ENCODE data around the gene PIP5K1C. TPM values are rescaled to one million over a fixed set of nuclear protein-coding genes. Genes with fewer than 3 reads are reported as not detected.
A peak's percentile ranks its signal among the peaks of the same experiment; 100 is the strongest.

PIP5K1C gene
- total RNA-seq, 1 donor from 2014 or later: 65.8 TPM

DNA sequence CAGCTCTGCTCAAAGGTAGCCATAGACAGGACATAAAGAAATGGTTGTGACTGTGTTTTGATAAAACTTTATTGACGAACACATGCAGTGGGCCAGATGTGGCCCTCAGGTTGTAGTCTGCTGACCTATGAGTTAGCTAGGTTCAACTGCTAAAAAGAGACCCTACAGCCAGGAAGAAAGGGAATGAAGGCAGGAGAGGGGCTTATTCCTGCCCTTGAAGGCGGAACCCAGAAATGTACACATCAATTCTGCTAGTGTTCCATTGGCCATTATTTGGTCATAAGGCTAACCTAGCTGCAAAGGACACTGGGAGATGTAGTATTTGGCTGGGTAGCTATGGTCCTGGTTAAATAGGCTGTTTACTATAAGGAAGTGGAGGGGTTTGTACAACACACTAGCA is 43.2 kb upstream of the PIP5K1C start:
- Mint-ChIP-seq H3K4me3 (ENCODE audit: unreplicated experiment) (no peak overlapping the region), H3K9me3 (ENCODE audit: unreplicated experiment) (no peaks in the 10 kb centered on the region), H3K4me1 (ENCODE audit: unreplicated experiment) (no peaks in the 10 kb centered on the region), H3K27ac (ENCODE audit: unreplicated experiment) (no peak overlapping the region), H3K27me3 (ENCODE audit: unreplicated experiment) (peaks cover 1% of the 10 kb centered on the region), H3K36me3 (ENCODE audit: low read depth, unreplicated experiment) (no peaks in the 10 kb centered on the region)
- no peak for DNase-seq (ENCODE audit: low spot score)
- TF ChIP-seq, protein P1, sequence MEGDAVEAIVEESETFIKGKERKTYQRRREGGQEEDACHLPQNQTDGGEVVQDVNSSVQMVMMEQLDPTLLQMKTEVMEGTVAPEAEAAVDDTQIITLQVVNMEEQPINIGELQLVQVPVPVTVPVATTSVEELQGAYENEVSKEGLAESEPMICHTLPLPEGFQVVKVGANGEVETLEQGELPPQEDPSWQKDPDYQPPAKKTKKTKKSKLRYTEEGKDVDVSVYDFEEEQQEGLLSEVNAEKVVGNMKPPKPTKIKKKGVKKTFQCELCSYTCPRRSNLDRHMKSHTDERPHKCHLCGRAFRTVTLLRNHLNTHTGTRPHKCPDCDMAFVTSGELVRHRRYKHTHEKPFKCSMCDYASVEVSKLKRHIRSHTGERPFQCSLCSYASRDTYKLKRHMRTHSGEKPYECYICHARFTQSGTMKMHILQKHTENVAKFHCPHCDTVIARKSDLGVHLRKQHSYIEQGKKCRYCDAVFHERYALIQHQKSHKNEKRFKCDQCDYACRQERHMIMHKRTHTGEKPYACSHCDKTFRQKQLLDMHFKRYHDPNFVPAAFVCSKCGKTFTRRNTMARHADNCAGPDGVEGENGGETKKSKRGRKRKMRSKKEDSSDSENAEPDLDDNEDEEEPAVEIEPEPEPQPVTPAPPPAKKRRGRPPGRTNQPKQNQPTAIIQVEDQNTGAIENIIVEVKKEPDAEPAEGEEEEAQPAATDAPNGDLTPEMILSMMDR (IDR thresholded peaks at IDR 0.05; ENCODE audit: unreplicated experiment): no peak

DNA sequence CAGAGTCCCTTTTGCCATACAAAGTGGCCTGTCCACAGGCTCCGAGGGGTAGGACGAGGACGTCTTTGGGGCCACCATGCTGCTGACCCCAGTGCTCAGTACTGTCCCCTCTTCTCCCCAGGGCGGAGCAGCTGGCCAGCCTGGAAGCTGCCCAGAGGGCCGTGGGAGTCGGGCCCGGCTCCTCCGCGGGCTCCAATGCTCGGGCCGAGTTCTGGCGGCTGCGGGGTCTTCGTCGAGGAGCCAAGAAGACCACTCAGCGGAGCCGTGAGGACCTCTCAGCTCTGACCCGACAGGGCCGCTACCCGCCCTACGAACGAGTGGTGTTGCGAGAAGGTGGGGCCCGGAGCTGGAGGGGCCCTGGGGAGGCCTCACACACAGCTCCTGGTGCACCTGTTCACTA is 40.2 kb upstream of the PIP5K1C start:
- Mint-ChIP-seq H3K27me3 (ENCODE audit: unreplicated experiment) (peaks cover 1% of the 10 kb centered on the region), H3K4me3 (ENCODE audit: unreplicated experiment) (no peak overlapping the region), H3K36me3 (ENCODE audit: low read depth, unreplicated experiment) (peaks cover 9% of the 10 kb centered on the region), H3K4me1 (ENCODE audit: unreplicated experiment) (no peaks in the 10 kb centered on the region), H3K27ac (ENCODE audit: unreplicated experiment) (no peak overlapping the region), H3K9me3 (ENCODE audit: unreplicated experiment) (no peaks in the 10 kb centered on the region)
- DNase-seq (ENCODE audit: low spot score): no peak
- TF ChIP-seq, protein P1 (IDR thresholded peaks at IDR 0.05; ENCODE audit: unreplicated experiment): no peak

DNA sequence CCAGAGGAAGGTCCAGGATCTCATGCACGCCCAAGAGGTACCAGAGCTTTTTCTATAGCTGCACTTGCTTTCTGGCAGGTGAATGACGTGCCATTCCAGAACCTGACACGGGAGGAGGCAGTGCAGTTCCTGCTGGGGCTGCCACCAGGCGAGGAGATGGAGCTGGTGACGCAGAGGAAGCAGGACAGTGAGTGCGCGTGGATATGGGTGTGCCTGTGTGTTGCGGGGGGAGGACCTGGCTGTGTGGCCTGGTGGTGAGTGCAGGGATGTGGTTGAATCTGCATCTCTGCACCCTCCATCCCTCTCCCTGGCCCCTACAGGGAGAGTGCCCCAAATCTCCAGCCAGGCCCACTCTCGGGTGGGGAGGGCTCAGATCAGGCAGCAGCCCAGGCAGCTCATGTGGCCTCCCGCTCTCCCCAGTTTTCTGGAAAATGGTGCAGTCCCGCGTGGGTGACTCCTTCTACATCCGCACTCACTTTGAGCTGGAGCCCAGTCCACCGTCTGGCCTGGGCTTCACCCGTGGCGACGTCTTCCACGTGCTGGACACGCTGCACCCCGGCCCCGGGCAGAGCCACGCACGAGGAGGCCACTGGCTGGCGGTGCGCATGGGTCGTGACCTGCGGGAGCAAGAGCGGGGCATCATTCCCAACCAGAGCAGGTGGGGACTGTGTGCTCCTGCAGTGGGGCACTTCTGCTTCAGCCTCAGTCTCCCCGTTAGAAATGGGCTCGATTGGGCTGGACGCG is 38.4 kb upstream of the PIP5K1C start:
- no peak overlapping the region for H3K4me3 Mint-ChIP-seq (ENCODE audit: unreplicated experiment)
- no peak overlapping the region for H3K27ac Mint-ChIP-seq (ENCODE audit: unreplicated experiment)
- H3K4me1 Mint-ChIP-seq (ENCODE audit: unreplicated experiment): no peaks in the 10 kb centered on the region
- DNase-seq (ENCODE audit: low spot score): no peak
- no peaks in the 10 kb centered on the region for H3K9me3 Mint-ChIP-seq (ENCODE audit: unreplicated experiment)
- peaks cover 9% of the 10 kb centered on the region for H3K36me3 Mint-ChIP-seq (ENCODE audit: low read depth, unreplicated experiment)
- TF ChIP-seq, protein P1 (IDR thresholded peaks at IDR 0.05; ENCODE audit: unreplicated experiment): no peak
- peaks cover 1% of the 10 kb centered on the region for H3K27me3 Mint-ChIP-seq (ENCODE audit: unreplicated experiment)

DNA sequence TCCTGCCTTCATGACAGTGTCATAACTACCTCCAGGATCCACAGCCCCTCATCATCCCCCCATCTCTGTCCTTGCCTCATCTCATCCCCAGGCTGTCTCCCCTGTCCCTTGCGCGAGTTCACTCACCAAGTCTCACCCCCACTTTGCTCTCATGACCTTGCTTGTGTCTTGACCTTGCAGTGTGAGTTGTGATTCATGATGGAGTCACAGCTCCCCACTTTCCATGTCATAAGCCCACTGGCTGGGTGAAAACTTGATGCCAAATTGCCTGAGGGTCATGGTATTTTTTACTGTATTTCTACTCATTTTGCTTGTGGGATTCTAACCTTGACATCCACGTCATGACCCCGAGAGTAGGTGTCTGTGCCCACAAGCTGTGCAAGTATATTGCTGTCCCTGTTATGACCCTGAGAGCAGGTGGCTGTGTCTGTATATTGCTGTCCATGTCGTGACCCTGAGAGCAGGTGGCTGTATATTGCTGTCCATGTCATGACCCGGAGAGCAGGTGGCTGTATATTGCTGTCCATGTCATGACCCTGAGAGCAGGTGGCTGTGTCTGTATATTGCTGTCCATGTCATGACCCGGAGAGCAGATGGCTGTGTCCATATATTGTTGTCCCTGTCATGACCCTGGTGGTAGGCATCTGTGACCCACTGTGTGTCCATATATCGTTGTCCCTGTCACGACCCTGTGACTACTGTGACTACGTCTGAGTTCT is 37.4 kb upstream of the PIP5K1C start:
- Mint-ChIP-seq H3K4me3 (ENCODE audit: unreplicated experiment) (peak overlapping the region; percentile 5), H3K27ac (ENCODE audit: unreplicated experiment) (no peak overlapping the region), H3K36me3 (ENCODE audit: low read depth, unreplicated experiment) (peaks cover 9% of the 10 kb centered on the region), H3K27me3 (ENCODE audit: unreplicated experiment) (no peaks in the 10 kb centered on the region), H3K9me3 (ENCODE audit: unreplicated experiment) (no peaks in the 10 kb centered on the region), H3K4me1 (ENCODE audit: unreplicated experiment) (no peaks in the 10 kb centered on the region)
- TF ChIP-seq, protein P1 (IDR thresholded peaks at IDR 0.05; ENCODE audit: unreplicated experiment): no peak
- DNase-seq (ENCODE audit: low spot score): no peak
